ENCODE measurements around the gene SNX1.

The SNX1 gene

DNA sequence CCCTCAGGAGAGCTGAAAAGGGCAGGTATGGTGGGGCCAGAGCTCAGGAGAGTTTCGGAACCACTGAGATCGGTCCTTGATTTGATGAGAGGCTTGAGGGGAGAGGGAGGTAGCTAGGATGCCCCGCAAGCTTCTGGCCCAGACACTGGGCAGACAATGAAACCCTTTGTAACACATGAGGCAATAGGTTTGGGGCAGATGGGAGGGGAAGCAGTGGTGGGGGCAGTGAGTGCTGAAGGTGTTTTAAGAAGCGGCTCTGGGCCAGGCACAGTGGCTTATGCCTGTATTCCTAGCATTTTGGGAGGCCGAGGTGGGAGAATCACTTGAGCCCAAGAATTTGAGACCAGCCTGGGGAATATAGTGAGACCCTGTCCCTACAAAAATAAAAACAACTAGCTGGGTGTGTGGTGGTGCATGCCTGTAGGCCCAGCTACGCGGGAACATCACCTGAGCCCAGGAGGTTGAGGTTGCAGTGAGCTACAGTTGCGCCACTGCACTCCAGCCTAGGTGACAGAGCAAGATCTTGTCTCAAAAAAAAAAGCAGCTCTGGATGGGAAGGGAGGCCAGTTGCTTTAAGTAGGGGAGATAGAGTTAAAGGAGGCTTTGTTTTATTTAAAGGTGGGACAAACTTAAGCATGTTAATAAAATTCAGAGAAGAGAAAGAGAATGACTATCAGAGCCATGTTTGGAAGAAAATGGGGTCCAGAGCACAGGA, 46.2 kb downstream of the SNX1 start:
- H3K4me3 ChIP-seq (replicated peaks; ENCODE audit: low read depth, low read length) = no peak overlapping the region
- TF ChIP-seq CTCF (IDR thresholded peaks at IDR 0.05; ENCODE audit: low read depth, low read length, missing control alignments) = no peak
- no peak for DNase-seq (ENCODE audit: extremely low read depth, low read depth)

DNA sequence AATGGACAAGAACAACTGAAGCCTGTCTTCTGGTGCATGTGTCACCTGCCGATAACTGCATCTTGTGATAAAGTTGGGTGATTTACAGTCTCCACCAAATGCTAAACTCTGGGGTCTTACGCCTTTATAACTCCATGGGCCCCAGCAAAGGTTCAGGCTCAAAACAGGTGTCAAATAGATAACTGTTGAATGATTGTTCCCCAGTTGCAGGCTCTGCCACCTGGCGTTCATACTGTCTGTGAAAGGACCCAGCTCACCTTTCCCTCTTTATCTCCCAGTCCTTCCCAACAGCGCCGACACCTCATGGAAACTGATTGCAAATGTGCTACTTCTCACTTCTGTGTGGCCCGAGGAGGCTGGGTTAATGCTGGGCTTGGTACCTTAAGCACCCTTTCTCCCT, 47.5 kb downstream of the SNX1 start:
- DNase-seq (ENCODE audit: extremely low read depth, low read depth) = no peak
- TF ChIP-seq CTCF (IDR thresholded peaks at IDR 0.05; ENCODE audit: low read depth, low read length, missing control alignments) = no peak
- no peak overlapping the region for H3K4me3 ChIP-seq (replicated peaks; ENCODE audit: low read depth, low read length)

DNA sequence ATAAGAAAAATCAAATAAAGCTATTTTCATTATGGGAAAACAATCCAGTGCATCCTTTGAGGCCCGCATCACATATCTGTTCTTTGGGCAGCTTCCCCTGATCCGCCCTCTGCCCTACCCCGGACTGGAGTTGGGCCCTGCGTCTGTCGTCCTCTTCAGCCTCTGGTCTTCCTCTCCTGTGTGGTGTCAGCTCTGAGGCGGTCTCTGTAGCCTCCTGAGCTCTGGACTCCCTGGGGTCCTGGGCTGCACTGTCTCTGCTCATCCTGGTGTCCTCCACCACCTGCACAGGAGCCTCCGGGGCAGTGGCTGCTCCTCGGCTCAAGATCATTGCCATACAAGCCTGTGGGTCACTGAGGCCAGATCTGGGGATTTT, 48.4 kb downstream of the SNX1 start:
- DNase-seq (ENCODE audit: extremely low read depth, low read depth) = no peak
- no peak for TF ChIP-seq CTCF (IDR thresholded peaks at IDR 0.05; ENCODE audit: low read depth, low read length, missing control alignments)
- no peak overlapping the region for H3K4me3 ChIP-seq (replicated peaks; ENCODE audit: low read depth, low read length)

DNA sequence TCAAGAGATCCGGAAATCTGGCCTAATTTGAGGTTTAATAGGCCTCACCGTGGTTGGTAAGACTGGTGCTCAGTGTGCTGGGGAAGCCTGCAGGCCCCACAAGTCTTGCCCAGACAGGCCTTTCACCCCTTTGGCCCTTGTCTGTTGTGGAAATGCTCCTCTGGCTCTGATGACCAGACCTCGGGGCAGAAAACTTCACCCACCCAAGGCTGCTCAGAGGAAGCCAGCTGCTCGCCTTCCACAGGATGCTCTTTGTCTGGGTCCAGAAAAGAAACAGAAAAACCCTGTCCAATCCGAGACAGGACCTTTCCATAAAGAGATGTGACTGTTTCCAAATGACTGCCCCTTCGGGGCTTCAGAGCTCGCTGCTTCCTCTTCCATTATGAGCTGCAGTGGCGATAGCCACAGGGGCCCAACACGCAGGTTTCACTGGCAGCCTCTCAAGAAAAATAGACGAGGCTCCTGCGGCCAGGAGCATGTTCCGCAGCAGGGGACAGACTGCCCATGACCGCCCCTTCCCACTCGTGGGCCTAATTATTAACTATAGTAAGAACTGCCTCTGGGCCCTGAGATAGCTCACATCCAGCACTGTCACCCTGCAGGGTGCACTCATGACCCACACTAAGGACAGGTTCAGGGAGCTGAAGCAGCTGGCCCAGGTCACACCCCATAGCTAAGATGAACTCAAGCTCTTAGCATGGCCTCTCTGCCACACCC, 48.9 kb downstream of the SNX1 start:
- no peak overlapping the region for H3K4me3 ChIP-seq (replicated peaks; ENCODE audit: low read depth, low read length)
- no peak for DNase-seq (ENCODE audit: extremely low read depth, low read depth)
- no peak for TF ChIP-seq CTCF (IDR thresholded peaks at IDR 0.05; ENCODE audit: low read depth, low read length, missing control alignments)

- no peak for DNase-seq (ENCODE audit: extremely low read depth, low read depth)
- no peak overlapping the region for H3K4me3 ChIP-seq (replicated peaks; ENCODE audit: low read depth, low read length)
- no peak for TF ChIP-seq CTCF (IDR thresholded peaks at IDR 0.05; ENCODE audit: low read depth, low read length, missing control alignments)
Measured at GRCh38 chr15:64146041-64146440, 50.3 kb downstream of the SNX1 start.

DNA sequence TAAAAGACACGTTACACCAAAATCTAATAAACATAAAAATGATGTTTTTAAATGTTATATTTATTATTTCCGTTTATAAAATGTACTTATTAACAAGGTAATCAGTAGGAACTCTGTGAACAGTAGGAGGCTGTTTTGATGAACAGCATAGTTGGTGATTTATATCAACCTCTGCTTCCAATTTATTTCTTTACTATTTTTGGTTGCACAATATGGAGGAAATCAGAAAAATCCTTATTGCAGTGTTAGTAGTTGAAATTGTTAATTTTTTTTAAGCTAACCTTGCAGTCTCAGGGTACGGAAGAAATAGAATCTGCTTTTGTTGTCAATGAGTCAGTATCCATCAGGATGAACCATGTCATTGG, 50.7 kb downstream of the SNX1 start:
- no peak overlapping the region for H3K4me3 ChIP-seq (replicated peaks; ENCODE audit: low read depth, low read length)
- no peak for TF ChIP-seq CTCF (IDR thresholded peaks at IDR 0.05; ENCODE audit: low read depth, low read length, missing control alignments)
- DNase-seq (ENCODE audit: extremely low read depth, low read depth) = no peak
